HepG2 (cell line): Measurements from ENCODE around the gene ETS1.

Experiments used
- EP300 ChIP-seq, 3 experiments: sonication (generic) in 1 of 3; formaldehyde crosslinking in 1 of 3; IDR thresholded peaks; 2 replicates each; pipeline versions ENCODE4 v1.5.1 to v1.6.1; 2011 to 2020; ENCODE audit warnings: low read depth in 2 of 3, low read length in 2 of 3, borderline replicate concordance in 1 of 3, improper control_type of control experiment in 1 of 3, mild to moderate bottlenecking in 1 of 3, missing genetic modification reagents in 1 of 3, moderate library complexity in 1 of 3
- TF ChIP-seq, protein P1 (sequence below): sonication (generic); formaldehyde crosslinking; IDR thresholded peaks from 2 replicates; pipeline ENCODE4 v1.5.0; 2020; ENCODE audit warnings: mild to moderate bottlenecking, missing genetic modification reagents, moderate library complexity

DNA sequence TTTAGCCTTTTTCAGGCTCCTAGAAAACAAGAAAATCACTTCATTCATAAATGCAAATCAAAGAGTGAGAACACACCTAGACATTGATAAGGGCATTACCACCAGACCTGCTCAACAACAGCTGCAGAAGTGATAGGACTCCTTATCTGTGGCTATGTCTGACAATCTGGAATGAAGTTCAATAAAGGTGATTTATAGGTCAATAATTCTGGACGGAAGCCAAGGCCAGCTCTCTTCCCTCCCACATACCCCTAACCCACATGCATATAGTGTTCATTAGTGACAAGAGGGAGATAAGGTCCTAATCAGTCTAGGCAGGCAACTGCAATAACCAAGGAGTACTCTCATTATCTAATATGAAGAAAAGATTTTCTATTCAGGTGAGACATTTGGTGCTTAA is 111.3 kb downstream of the ETS1 start:
- no peak for TF ChIP-seq EP300 (IDR thresholded peaks at IDR 0.05; ENCODE audit: low read depth in 2 of 2, low read length in 2 of 2)
- TF ChIP-seq EP300 (CRISPR knock-in tag; IDR thresholded peaks at IDR 0.05; ENCODE audit: borderline replicate concordance) = no peak
- TF ChIP-seq, protein P1, sequence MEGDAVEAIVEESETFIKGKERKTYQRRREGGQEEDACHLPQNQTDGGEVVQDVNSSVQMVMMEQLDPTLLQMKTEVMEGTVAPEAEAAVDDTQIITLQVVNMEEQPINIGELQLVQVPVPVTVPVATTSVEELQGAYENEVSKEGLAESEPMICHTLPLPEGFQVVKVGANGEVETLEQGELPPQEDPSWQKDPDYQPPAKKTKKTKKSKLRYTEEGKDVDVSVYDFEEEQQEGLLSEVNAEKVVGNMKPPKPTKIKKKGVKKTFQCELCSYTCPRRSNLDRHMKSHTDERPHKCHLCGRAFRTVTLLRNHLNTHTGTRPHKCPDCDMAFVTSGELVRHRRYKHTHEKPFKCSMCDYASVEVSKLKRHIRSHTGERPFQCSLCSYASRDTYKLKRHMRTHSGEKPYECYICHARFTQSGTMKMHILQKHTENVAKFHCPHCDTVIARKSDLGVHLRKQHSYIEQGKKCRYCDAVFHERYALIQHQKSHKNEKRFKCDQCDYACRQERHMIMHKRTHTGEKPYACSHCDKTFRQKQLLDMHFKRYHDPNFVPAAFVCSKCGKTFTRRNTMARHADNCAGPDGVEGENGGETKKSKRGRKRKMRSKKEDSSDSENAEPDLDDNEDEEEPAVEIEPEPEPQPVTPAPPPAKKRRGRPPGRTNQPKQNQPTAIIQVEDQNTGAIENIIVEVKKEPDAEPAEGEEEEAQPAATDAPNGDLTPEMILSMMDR = no peak
